ENCODE data around the gene GRK4.
"Not testable (repeated sequence)": the region's sequence is repeated elsewhere in the genome, so short reads cannot be mapped to it uniquely, and the experiment has no call there.

Gene GRK4

DNA sequence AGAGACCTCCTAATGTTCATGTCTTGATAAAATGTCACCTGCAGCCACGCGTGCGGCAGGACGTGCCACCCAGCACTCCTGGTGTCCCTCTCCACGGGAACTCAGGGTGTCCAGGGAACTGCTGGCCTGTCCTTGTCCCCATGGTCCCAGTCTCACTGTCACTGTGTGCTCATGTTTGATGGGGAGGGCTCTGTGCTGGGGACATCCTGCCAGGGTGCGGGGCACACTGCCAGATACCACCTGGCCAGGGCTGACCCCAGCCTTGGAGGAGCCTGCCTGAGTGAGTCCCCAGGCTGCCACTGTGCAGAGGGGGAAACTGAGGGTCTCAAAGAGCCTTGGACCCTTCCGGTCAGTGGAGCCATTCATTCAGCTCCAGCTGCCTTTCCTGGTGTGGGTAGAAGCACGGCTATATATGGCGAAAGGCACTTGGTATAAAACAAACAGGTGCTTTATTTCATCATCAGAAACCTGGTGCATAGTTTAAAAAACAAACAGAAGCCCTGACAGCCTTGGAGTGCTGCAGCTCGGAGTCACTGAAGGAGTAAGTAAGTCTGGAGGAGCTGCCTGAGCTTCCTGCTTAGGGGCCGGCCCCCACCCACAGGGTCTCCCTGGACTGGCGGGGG lies 33.1 kb upstream of the GRK4 start:
- in situ Hi-C loops (cut with HindIII; ENCODE audit: low sequenced_read_pairs), result no loop called here

DNA sequence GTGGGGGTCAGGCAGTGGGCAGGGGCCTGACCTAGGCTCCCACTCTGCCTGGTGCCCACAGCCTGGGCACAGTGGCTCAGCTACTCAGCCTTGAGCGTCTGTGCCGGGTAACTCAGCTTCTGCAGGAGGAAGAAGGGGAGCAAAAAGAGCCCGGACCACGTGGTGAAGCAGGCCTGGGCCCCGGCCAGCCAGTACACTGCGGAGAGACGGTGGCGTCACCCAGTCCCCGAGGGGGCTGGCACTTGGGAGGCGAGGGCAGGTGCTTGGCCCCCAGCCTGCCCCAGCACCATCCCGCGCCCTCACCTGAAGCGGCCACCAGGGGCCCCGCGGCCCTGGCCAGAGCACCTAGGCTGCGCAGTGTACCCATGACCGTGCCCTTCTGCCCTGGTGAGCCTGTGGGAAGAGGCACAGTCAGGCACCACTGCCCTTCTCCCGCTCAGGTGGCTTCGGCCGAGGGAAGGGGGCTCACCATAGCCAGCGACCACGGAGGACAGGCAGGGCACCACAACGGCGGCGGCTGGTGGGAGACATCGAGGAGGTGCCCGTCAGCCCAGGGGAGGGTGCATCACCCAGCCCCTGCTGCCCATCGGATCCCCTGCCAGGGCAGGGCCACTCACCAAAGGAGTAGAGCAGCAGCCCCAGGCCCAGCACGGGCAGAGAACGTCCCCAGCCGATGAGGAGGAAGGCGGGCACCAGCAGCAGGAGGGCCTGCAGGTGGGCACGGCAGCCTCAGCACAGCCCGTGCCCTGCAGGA lies 32.4 kb upstream of the GRK4 start:
- in situ Hi-C loops (cut with HindIII; ENCODE audit: low sequenced_read_pairs), result no loop called here

GRCh38 chr4:2931512-2932301 lies 31.7 kb upstream of the GRK4 start:
- in situ Hi-C loops (cut with HindIII; ENCODE audit: low sequenced_read_pairs), result no loop called here

DNA sequence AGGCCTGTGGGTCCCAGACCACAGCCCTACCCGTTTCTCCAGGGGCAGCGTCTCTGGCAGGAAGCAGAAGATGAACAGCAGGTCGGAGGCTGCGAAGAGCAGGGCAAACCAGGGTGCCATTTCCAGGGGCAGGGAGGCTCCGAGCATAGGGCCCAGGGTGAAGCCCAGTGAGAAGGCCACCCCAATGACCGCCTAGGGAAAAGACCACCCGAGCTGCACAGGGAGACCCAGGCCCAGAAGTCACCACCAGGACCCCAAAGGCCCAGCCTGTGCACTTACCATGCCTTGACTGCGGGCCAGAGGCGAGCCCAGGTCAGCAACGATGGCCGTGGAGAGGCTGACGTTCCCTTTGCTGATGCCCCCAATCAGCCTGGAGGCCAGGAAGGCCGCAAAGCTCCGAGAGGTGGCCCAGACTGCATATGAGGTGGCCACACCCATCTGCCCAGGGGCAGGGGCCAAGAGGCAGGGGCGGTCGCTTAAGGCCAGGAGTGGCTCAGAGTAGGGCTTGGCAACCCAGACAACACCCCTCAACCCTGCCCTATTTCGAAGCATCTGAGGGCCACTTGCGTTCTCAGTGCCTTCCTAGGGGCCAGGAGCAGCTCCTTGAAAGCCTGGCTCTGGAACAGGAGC lies 30.9 kb upstream of the GRK4 start:
- in situ Hi-C loops (cut with HindIII; ENCODE audit: low sequenced_read_pairs), result no loop called here

GRCh38 chr4:2932951-2933565 lies 30.3 kb upstream of the GRK4 start:
- in situ Hi-C loops (cut with HindIII; ENCODE audit: low sequenced_read_pairs), result no loop called here

- in situ Hi-C loops (cut with HindIII; ENCODE audit: low sequenced_read_pairs), result no loop called here
Measured at GRCh38 chr4:2933566-2934076, 29.8 kb upstream of the GRK4 start.

GRCh38 chr4:2934077-2934812 lies 29.1 kb upstream of the GRK4 start:
- in situ Hi-C loops (cut with HindIII; ENCODE audit: low sequenced_read_pairs), result no loop called here

DNA sequence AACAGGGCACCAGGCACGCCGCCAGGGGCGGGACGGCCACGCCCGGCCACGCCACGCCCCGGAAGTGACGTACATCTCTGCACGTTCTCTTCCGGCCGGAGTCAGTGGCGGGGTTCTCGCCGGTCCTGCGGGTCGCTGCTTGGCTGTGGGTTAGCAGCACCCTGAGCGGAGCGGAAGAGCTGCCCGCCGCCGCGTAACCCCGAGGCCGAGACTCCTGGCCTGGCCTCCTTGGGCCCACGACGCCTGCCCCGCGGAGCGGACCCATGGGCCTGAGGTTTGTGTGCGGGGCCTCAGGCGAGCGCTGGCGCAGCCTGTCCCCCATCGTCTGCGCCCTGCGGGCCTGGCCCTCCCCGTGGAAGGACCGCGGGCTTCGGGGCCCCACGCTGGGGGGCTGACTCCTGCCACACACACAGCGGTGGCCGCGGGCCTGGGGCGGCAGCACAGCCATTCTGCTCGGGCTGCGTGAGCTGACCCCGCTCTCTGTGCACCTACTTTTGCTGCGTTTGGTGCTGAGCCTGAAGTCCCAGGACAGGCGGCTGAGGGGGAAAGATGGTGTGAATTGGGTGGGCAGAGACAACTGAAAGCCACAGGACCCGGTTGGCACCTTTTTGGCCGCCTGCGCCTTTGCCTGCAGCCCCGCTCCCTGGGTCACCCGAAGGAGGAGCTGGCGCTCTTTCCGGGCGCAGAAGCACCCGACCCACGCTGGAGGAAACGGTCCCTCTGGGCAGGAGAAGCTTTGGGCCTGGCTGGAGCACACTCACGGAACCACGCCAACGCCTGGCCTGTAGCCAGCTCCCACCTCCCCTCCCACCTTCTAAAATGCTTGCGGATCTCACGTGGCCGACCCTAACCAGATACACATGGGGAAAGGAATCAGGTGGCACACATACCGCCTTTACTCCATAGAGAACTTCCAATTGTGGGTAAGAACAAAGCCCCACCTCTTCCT lies 28.3 kb upstream of the GRK4 start:
- in situ Hi-C loops (cut with HindIII; ENCODE audit: low sequenced_read_pairs), result no loop called here

GRCh38 chr4:2935762-2936743 lies 27.3 kb upstream of the GRK4 start:
- in situ Hi-C loops (cut with HindIII; ENCODE audit: low sequenced_read_pairs), result no loop called here

- in situ Hi-C loops (cut with HindIII; ENCODE audit: low sequenced_read_pairs), result no loop called here
Measured at GRCh38 chr4:2936773-2937145, 26.6 kb upstream of the GRK4 start.

GRCh38 chr4:2937146-2937857 lies 26.1 kb upstream of the GRK4 start:
- in situ Hi-C loops (cut with HindIII; ENCODE audit: low sequenced_read_pairs), result no loop called here

DNA sequence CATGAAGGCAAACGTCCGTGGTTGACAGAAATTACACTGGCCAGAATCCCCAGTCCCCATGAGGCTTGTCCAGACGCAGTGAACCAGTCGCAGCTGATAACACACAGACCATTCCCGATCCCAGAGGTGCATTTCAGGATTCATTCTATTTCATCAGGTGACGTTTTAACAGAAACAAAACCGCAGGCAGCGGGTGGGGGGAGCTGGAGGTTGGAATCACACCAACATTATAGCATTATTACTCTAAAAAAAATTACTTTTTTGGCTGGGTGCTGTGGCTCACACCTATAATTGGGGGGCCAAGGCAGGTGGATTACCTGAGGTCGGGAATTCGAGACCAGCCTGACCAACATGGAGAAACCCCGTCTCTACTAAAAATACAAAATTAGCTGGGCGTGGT lies 25.4 kb upstream of the GRK4 start:
- in situ Hi-C loops (cut with HindIII; ENCODE audit: low sequenced_read_pairs), result no loop called here

DNA sequence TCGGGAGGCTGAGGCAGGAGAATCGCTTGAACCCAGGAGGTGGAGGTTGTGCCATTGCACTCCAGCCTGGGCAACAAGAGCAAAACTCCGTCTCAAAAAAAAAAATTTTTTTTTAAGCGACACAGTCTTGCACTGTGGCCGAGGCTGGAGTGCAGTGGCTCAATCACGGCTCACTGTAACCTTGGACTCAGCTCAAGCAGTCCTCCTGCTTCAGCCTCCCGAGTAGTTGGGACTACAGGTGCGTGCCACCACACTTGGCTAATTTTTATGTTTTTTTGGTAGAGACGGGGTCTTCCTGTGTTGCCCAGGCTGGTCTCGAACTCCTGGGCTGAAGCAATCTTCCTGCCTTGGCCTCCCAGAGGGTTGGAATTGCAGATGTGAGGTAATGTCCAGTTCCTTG lies 25.0 kb upstream of the GRK4 start:
- in situ Hi-C loops (cut with HindIII; ENCODE audit: low sequenced_read_pairs), result not testable (repeated sequence)

DNA sequence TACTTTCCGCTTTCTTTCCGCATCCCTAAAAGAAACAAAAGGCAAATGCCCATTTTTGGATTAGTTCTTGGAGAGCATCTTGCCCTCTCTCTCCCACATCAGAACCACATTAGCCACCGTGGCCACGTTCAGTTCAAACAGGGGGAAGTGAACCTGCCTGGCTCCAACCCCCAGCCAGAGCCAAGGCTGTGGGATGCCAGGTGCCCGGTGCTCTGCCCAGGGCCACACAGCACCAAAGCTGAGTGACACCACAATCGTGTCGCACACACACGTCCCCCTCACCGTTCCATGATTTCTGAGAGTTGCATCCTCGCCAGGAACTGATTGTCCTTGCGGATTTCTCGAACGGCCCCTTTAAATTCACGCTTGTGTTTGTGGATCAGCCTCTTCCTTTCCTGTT lies 24.5 kb upstream of the GRK4 start:
- in situ Hi-C loops (cut with HindIII; ENCODE audit: low sequenced_read_pairs), result no loop called here

GRCh38 chr4:2939383-2940243 lies 23.8 kb upstream of the GRK4 start:
- in situ Hi-C loops (cut with HindIII; ENCODE audit: low sequenced_read_pairs), result no loop called here
